Body of pancreas (tissue), 4 donors: Measurements from ENCODE around the gene ZDHHC24. TPM values are rescaled to one million over a fixed set of nuclear protein-coding genes. Genes with fewer than 3 reads are reported as not detected.

Source experiments
- ATAC-seq: fragments of 150-250 bp; one replicate; pipeline ENCODE4 v1.9.1; 2016
- DNase-seq, 4 donors: peaks; one replicate each; pipeline ENCODE4 v3.0.0-alpha.2; 2019
- H3K27ac ChIP-seq, 4 donors: fragments of 200-600 bp; sonication (generic); 1 replicate in 3 of 4; 2 replicates in 1 of 4; pipeline versions ENCODE4 v1.5.1 to v1.6.1; 2016 to 2019; ENCODE audit warnings: mild to moderate bottlenecking in 1 of 4, mixed read lengths in 1 of 4, moderate library complexity in 1 of 4
- H3K27me3 ChIP-seq, 2 donors: fragments of 200-600 bp; sonication (generic); one replicate each; pipeline ENCODE4 v1.6.0; 2016; ENCODE audit warnings: mild to moderate bottlenecking in 1 of 2
- H3K36me3 ChIP-seq, 2 donors: fragments of 200-600 bp; sonication (generic); replicated peaks in 1 of 2; 2 replicates each; pipeline ENCODE4 v1.5.1; 2016; ENCODE audit warnings: low read depth in 2 of 2; ENCODE audit not compliant: insufficient read depth in 1 of 2
- H3K4me1 ChIP-seq: fragments of 200-600 bp; sonication (generic); one replicate; pipeline ENCODE4 v1.6.0; 2016
- H3K4me3 ChIP-seq, 2 donors: fragments of 200-600 bp; sonication (generic); 1 replicate in 1 of 2; 2 replicates in 1 of 2; pipeline ENCODE4 v1.5.1; 2016 to 2019
- H3K9me3 ChIP-seq, 3 donors: fragments of 200-600 bp; sonication (generic); 1 replicate in 2 of 3; 2 replicates in 1 of 3; pipeline ENCODE4 v1.5.1; 2016
- POLR2A ChIP-seq, 3 donors: fragments of 450-650 bp; IDR thresholded peaks; one replicate each; pipeline ENCODE4 v1.6.1; 2016; ENCODE audit warnings: antibody characterized with exemption in 3 of 3, mild to moderate bottlenecking in 2 of 3
- WGBS, 2 donors: methylation state at CpG; one replicate each; pipeline ENCODE4 v1.1.5; 2017; 5-methylcytosine and 5-hydroxymethylcytosine counted together
- intact Hi-C: fragments of 100-400 bp; cut with DNase I; formaldehyde crosslinking; loops from one replicate; pipeline ENCODE4 v1.15.1; 2023
- total RNA-seq, 2 donors: library from RNA; depleted of rRNA; stranded (reverse); fragments of >200 nt; gene quantifications; one replicate each; pipeline ENCODE4 v1.1.0, GENCODE V29; 2016
- TF ChIP-seq, protein P1 (sequence below), 7 experiments: fragments of 450-650 bp in 4 of 7; fragments of 200-600 bp in 3 of 7; sonication (generic) in 3 of 7; IDR thresholded peaks; one replicate each; pipeline ENCODE4 v1.5.1; 2016 to 2019; ENCODE audit warnings: antibody characterized with exemption in 7 of 7

Gene ZDHHC24
- total RNA-seq, 2 donors from 2014 or later = 15.8 to 22.3 TPM

DNA sequence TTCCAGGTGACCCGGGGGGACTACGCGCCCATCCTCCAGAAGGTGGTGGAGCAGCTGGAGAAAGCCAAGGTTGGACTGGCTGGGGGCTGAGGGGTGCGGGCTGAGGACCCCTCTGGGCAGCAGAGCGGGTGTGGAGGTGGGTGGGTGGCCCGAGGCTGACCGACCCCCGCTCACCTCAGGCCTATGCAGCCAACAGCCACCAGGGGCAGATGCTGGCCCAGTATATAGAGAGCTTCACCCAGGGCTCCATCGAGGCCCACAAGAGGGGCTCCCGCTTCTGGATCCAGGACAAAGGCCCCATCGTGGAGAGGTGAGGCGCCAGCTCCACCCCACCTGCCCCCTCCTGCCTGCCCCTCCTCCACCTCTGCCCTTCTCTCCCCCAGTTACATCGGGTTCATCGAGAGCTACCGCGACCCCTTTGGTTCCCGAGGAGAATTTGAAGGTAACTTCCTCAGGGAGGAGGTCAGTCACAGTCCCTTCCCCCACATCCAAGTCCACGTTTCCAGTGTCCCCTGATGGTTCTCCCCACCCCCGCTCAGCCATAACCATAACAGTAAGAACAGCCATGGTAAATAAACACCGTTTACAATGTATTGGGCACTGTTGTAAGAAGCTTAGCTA lies 54.4 kb downstream of the ZDHHC24 start:
- intact Hi-C loops = no loop called here
- DNase-seq (no peak), ATAC-seq (no peak)
- Histone ChIP-seq H3K27me3 (no peaks in the 10 kb centered on the region), H3K36me3 (peaks cover 9 to 20% of the 10 kb centered on the region in 2 donors), H3K9me3 (no peaks in the 10 kb centered on the region), H3K4me1 (no peaks in the 10 kb centered on the region), H3K4me3 (no peak overlapping the region), H3K27ac (no peak overlapping the region)
- TF ChIP-seq POLR2A (IDR thresholded peaks at IDR 0.05) = no peak
- TF ChIP-seq, protein P1, sequence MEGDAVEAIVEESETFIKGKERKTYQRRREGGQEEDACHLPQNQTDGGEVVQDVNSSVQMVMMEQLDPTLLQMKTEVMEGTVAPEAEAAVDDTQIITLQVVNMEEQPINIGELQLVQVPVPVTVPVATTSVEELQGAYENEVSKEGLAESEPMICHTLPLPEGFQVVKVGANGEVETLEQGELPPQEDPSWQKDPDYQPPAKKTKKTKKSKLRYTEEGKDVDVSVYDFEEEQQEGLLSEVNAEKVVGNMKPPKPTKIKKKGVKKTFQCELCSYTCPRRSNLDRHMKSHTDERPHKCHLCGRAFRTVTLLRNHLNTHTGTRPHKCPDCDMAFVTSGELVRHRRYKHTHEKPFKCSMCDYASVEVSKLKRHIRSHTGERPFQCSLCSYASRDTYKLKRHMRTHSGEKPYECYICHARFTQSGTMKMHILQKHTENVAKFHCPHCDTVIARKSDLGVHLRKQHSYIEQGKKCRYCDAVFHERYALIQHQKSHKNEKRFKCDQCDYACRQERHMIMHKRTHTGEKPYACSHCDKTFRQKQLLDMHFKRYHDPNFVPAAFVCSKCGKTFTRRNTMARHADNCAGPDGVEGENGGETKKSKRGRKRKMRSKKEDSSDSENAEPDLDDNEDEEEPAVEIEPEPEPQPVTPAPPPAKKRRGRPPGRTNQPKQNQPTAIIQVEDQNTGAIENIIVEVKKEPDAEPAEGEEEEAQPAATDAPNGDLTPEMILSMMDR (IDR thresholded peaks at IDR 0.05) = no peak
- WGBS, 2 donors = 76 to 77% methylated on average over 13 to 20 of the region's 20 CpGs

DNA sequence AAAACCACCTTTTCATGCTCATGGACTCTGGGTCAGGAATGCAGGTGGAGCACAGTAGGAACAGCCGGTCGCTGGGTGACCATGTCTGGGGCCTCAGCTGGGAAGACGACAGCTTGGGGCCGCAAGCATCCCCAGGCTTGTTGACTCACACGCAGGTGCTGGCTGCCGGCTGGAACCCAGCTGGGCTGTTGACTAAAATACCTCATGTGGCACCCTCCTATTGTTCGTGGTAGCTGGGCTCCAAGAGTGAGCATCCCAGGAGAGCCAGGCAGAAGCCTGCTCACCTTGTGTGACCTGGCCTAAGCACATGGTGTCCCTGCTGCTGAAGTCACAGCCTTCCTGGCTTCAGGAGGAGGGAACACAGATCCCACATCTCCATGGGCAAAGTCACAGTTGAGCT lies 56.2 kb downstream of the ZDHHC24 start:
- 84 to 100% methylated on average over 2 to 7 of the region's 7 CpGs for WGBS, 2 donors
- no peak overlapping the region for H3K4me3 ChIP-seq
- peaks cover 5 to 20% of the 10 kb centered on the region in 2 donors for H3K36me3 ChIP-seq
- H3K9me3 ChIP-seq = no peaks in the 10 kb centered on the region
- H3K27me3 ChIP-seq = no peaks in the 10 kb centered on the region
- no peak for TF ChIP-seq POLR2A (IDR thresholded peaks at IDR 0.05)
- TF ChIP-seq, protein P1 (IDR thresholded peaks at IDR 0.05) = no peak
- H3K27ac ChIP-seq = no peak overlapping the region
- intact Hi-C loops = no loop called here
- no peaks in the 10 kb centered on the region for H3K4me1 ChIP-seq
- no peak for ATAC-seq
- DNase-seq = no peak

DNA sequence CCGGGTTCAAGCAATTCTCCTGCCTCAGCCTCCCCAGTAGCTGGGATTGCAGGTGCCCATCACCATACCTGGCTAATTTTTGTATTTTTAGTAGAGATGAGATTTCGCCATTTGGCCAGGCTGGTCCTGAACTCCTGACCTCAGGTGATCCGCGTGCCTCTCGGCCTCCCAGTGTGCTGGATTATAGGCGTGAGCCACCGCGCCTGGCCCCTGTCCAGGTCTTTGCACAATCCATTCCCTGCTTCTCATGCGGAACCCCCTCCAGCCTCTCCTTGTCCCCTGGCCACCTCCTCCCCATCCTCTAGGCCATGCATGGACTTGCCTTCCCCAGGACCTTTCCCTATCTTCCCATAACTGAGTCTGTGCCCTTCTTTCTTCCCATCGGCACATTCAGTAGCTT lies 56.9 kb downstream of the ZDHHC24 start:
- no peak for DNase-seq
- H3K4me3 ChIP-seq = no peak overlapping the region
- 91 to 94% methylated on average over 10 of the region's 10 CpGs for WGBS, 2 donors
- no peaks in the 10 kb centered on the region for H3K27me3 ChIP-seq
- intact Hi-C loops = no loop called here
- no peaks in the 10 kb centered on the region for H3K4me1 ChIP-seq
- no peak for TF ChIP-seq POLR2A (IDR thresholded peaks at IDR 0.05)
- TF ChIP-seq, protein P1 (IDR thresholded peaks at IDR 0.05) = no peak
- H3K27ac ChIP-seq = no peak overlapping the region
- peaks cover 5 to 20% of the 10 kb centered on the region in 2 donors for H3K36me3 ChIP-seq
- ATAC-seq = no peak
- no peaks in the 10 kb centered on the region for H3K9me3 ChIP-seq

DNA sequence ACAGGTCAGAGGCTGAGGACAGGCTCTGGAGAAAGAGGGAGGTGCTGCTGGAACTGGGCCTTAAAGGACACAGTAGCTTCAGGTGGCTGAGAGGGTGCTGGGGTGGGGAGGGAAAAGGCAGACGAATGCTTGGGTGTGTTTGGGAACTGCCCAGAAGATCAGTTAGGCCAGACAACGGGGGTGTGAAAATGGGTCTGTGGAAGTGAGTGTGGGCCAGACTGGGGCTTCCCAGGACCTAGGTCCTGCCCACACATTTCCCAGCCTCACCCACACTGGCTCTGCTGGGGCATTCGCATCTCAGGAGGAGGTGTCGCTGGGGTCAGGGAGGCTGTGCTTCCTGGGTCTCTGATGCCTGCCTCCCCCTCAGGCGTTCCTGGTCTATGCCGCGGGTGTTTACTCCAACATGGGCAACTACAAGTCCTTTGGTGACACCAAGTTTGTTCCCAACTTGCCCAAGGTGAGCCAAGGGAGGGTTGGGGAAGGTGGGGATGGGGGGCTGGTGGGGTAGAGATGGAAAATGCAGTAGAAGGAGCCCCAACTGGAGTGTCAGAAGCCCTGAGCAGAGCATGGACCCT lies 61.0 kb downstream of the ZDHHC24 start:
- no peak for TF ChIP-seq POLR2A (IDR thresholded peaks at IDR 0.05)
- TF ChIP-seq, protein P1 (IDR thresholded peaks at IDR 0.05) = no peak
- H3K4me3 ChIP-seq = no peak overlapping the region
- WGBS, 2 donors = 72 to 83% methylated on average over 7 of the region's 7 CpGs
- H3K27me3 ChIP-seq = no peaks in the 10 kb centered on the region
- H3K4me1 ChIP-seq = peaks cover 7% of the 10 kb centered on the region
- H3K27ac ChIP-seq = no peak overlapping the region
- no peak for ATAC-seq
- H3K36me3 ChIP-seq = peaks cover 5 to 15% of the 10 kb centered on the region in 2 donors
- H3K9me3 ChIP-seq = no peaks in the 10 kb centered on the region
- intact Hi-C loops = no loop called here
- no peak for DNase-seq
